H1 (cell line): ENCODE data around the gene POLR1B.

Experiments
- SAP30 ChIP-seq: fragments of 300-600 bp; sonication (generic); IDR thresholded peaks from 2 replicates; pipeline ENCODE4 v1.7.1; 2012; ENCODE audit warnings: low read length, moderate library complexity, mild to moderate bottlenecking, inconsistent platforms; ENCODE audit not compliant: insufficient read depth, insufficient replicate concordance
- SUZ12 ChIP-seq: fragments of 200-600 bp; sonication (generic); IDR thresholded peaks from 2 replicates; pipeline ENCODE4 v1.6.1; 2012; ENCODE audit warnings: mild to moderate bottlenecking, inconsistent platforms, low read length, moderate library complexity, mixed read lengths

- no peak for TF ChIP-seq SUZ12
- no peak for TF ChIP-seq SAP30
These were observed 35.5 kb downstream of the POLR1B start for GRCh38 chr2:112577756-112578155.
